ENCODE measurements around the gene EIF2A. TPM values are rescaled to one million over a fixed set of nuclear protein-coding genes. Genes with fewer than 3 reads are reported as not detected.

The EIF2A gene
- total and polyA plus RNA-seq, 9 of the 15 experiments (the other 6 are each of a cell fraction or from before 2014, with no cell fraction given) = 106 to 192 (median 168) TPM

DNA sequence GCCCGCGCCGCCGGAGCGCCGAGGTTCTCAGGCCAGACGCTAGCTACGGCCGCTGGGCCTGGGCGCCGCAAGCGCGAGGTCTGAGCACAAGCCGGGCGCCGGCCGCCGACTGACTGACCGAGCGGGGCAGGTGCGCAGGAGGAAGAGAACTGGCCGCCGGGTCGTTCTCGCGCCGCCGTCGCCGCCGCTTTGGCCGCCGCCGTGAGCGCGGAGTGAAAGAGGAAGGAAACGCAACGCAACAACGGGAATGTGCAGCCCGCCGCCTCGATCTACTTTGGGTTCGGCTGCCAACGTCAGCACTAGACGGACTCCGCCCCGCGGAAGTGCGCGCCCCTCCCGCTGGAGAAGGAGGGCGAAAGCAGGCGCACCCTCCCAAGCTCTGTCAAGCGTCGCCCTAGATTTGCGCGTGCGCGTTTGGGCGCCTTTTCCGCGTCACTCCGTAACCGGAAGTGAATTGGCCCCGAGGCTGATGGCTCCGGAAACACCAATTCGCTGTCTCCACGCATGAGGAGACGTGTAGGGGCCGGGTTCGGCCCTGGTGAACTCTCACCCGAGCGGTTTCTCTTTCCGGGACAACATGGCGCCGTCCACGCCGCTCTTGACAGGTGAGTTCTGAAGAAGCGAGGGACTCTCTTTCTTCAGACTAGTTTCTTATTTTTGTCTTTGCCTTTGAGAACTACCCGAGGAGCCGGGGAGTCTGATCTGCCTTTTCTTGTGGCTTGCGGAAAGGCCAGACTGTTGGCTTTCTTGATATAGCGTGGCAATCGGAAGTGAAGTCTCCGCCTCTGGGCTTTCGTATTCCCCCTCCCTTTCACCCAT, at the start of gene EIF2A, which contains the start of gene SERP1 (continued):
- peak in 1 of 2 experiments; percentile 46; a peak in 1 of 4 replicates for TF ChIP-seq SRF (CRISPR knock-in tag; IDR thresholded peaks at IDR 0.05)
- TF ChIP-seq, protein P1, sequence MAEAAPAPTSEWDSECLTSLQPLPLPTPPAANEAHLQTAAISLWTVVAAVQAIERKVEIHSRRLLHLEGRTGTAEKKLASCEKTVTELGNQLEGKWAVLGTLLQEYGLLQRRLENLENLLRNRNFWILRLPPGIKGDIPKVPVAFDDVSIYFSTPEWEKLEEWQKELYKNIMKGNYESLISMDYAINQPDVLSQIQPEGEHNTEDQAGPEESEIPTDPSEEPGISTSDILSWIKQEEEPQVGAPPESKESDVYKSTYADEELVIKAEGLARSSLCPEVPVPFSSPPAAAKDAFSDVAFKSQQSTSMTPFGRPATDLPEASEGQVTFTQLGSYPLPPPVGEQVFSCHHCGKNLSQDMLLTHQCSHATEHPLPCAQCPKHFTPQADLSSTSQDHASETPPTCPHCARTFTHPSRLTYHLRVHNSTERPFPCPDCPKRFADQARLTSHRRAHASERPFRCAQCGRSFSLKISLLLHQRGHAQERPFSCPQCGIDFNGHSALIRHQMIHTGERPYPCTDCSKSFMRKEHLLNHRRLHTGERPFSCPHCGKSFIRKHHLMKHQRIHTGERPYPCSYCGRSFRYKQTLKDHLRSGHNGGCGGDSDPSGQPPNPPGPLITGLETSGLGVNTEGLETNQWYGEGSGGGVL (CRISPR knock-in tag; IDR thresholded peaks at IDR 0.05) = no peak
- TF ChIP-seq, protein P2, sequence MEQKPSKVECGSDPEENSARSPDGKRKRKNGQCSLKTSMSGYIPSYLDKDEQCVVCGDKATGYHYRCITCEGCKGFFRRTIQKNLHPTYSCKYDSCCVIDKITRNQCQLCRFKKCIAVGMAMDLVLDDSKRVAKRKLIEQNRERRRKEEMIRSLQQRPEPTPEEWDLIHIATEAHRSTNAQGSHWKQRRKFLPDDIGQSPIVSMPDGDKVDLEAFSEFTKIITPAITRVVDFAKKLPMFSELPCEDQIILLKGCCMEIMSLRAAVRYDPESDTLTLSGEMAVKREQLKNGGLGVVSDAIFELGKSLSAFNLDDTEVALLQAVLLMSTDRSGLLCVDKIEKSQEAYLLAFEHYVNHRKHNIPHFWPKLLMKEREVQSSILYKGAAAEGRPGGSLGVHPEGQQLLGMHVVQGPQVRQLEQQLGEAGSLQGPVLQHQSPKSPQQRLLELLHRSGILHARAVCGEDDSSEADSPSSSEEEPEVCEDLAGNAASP (IDR thresholded peaks at IDR 0.05) = no peak
- TF ChIP-seq HEY1 (CRISPR knock-in tag; IDR thresholded peaks at IDR 0.05; ENCODE audit: borderline replicate concordance) = no peak
- TF ChIP-seq MTA3 (IDR thresholded peaks at IDR 0.05; ENCODE audit: borderline replicate concordance) = peak; percentile 80; the same call in 1 of the 2 replicates
- TF ChIP-seq PML (IDR thresholded peaks at IDR 0.05; ENCODE audit: low read length) = peak; percentile 78
- no peak for TF ChIP-seq ZNF140 (CRISPR knock-in tag; IDR thresholded peaks at IDR 0.05)
- TF ChIP-seq PHB2 (IDR thresholded peaks at IDR 0.05; ENCODE audit: low read depth) = no peak
- peak; percentile 46; the same call in 1 of the 2 replicates for TF ChIP-seq SREBF1 (IDR thresholded peaks at IDR 0.05; ENCODE audit: borderline replicate concordance, low read depth, low read length)
- TF ChIP-seq SP1 (CRISPR knock-in tag; IDR thresholded peaks at IDR 0.05) = peak; percentile 78
- TF ChIP-seq, protein P3, sequence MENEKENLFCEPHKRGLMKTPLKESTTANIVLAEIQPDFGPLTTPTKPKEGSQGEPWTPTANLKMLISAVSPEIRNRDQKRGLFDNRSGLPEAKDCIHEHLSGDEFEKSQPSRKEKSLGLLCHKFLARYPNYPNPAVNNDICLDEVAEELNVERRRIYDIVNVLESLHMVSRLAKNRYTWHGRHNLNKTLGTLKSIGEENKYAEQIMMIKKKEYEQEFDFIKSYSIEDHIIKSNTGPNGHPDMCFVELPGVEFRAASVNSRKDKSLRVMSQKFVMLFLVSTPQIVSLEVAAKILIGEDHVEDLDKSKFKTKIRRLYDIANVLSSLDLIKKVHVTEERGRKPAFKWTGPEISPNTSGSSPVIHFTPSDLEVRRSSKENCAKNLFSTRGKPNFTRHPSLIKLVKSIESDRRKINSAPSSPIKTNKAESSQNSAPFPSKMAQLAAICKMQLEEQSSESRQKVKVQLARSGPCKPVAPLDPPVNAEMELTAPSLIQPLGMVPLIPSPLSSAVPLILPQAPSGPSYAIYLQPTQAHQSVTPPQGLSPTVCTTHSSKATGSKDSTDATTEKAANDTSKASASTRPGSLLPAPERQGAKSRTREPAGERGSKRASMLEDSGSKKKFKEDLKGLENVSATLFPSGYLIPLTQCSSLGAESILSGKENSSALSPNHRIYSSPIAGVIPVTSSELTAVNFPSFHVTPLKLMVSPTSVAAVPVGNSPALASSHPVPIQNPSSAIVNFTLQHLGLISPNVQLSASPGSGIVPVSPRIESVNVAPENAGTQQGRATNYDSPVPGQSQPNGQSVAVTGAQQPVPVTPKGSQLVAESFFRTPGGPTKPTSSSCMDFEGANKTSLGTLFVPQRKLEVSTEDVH (IDR thresholded peaks at IDR 0.05; ENCODE audit: low read depth, partially characterized antibody) = peak; percentile 92
- TF ChIP-seq ZNF436 (CRISPR knock-in tag; IDR thresholded peaks at IDR 0.05) = no peak
- 0 out of 2 replicates have a peak, but pooled peaks have one; percentile 53 for TF ChIP-seq ZNF57 (CRISPR knock-in tag; IDR thresholded peaks at IDR 0.05)
- TF ChIP-seq NFATC3 (IDR thresholded peaks at IDR 0.05) = peak; percentile 53; the same call in 1 of the 2 replicates
- no peak for TF ChIP-seq ZNF41 (CRISPR knock-in tag; conservative IDR thresholded peaks at IDR 0.05)
- TF ChIP-seq ZBTB9 (CRISPR knock-in tag; IDR thresholded peaks at IDR 0.05) = 0 out of 2 replicates have a peak, but pooled peaks have one; percentile 39
- TF ChIP-seq DLX4 (CRISPR knock-in tag; IDR thresholded peaks at IDR 0.05) = no peak
- TF ChIP-seq MCM2 (IDR thresholded peaks at IDR 0.05; ENCODE audit: low read depth) = no peak
